Measurements from ENCODE around the gene SCNN1A. TPM values are rescaled to one million over a fixed set of nuclear protein-coding genes. Genes with fewer than 3 reads are reported as not detected.

Gene SCNN1A
- total and polyA plus RNA-seq, 4 donors: 0.61 to 2.4 (median 1.5) TPM

- Histone ChIP-seq H3K9me3 (ENCODE audit: control insufficient read depth, low read length) (no peaks in the 10 kb centered on the region), H3K27ac (ENCODE audit: low read depth in 1 of 2, low read length in 2 of 2) (no peak overlapping the region), H3K36me3 (ENCODE audit: control insufficient read depth in 1 of 2, insufficient read depth in 2 of 2, low read length in 1 of 2) (no peaks in the 10 kb centered on the region), H3K27me3 (ENCODE audit: control insufficient read depth in 1 of 2, insufficient read depth in 2 of 2, low read length in 1 of 2) (no peaks in the 10 kb centered on the region), H3K4me3 (ENCODE audit: low read length in 2 of 2) (no peak overlapping the region), H3K4me1 (ENCODE audit: control insufficient read depth in 1 of 2, insufficient read depth in 2 of 2, low read length in 2 of 2) (no peaks in the 10 kb centered on the region)
- DNase-seq: peak in 1 of 2 donors; percentile 70
- ATAC-seq (ENCODE audit: low FRiP score): no peak
- intact Hi-C loops (cut with DNase I): no loop called here
- 94 to 95% methylated on average over 17 of the region's 17 CpGs for WGBS, 2 donors
These were observed 59.4 kb downstream of the SCNN1A start for GRCh38 chr12:6315704-6316597.

GRCh38 chr12:6315184-6315583, 60.2 kb downstream of the SCNN1A start:
- no peak for DNase-seq
- Histone ChIP-seq H3K36me3 (ENCODE audit: control insufficient read depth in 1 of 2, insufficient read depth in 2 of 2, low read length in 1 of 2) (no peaks in the 10 kb centered on the region), H3K4me1 (ENCODE audit: control insufficient read depth in 1 of 2, insufficient read depth in 2 of 2, low read length in 2 of 2) (no peaks in the 10 kb centered on the region), H3K9me3 (ENCODE audit: control insufficient read depth, low read length) (no peaks in the 10 kb centered on the region), H3K4me3 (ENCODE audit: low read length in 2 of 2) (no peak overlapping the region), H3K27me3 (ENCODE audit: control insufficient read depth in 1 of 2, insufficient read depth in 2 of 2, low read length in 1 of 2) (no peaks in the 10 kb centered on the region), H3K27ac (ENCODE audit: low read depth in 1 of 2, low read length in 2 of 2) (no peak overlapping the region)
- 91 to 94% methylated on average over 6 of the region's 6 CpGs for WGBS, 2 donors
- no peak for ATAC-seq (ENCODE audit: low FRiP score)
- intact Hi-C loops (cut with DNase I): no loop called here

- ATAC-seq (ENCODE audit: low FRiP score) (no peak), DNase-seq (peak in 1 of 2 donors; percentile 72)
- Histone ChIP-seq H3K27me3 (ENCODE audit: control insufficient read depth in 1 of 2, insufficient read depth in 2 of 2, low read length in 1 of 2) (no peaks in the 10 kb centered on the region), H3K9me3 (ENCODE audit: control insufficient read depth, low read length) (no peaks in the 10 kb centered on the region), H3K36me3 (ENCODE audit: control insufficient read depth in 1 of 2, insufficient read depth in 2 of 2, low read length in 1 of 2) (no peaks in the 10 kb centered on the region), H3K4me1 (ENCODE audit: control insufficient read depth in 1 of 2, insufficient read depth in 2 of 2, low read length in 2 of 2) (no peaks in the 10 kb centered on the region), H3K27ac (ENCODE audit: low read depth in 1 of 2, low read length in 2 of 2) (no peak overlapping the region), H3K4me3 (ENCODE audit: low read length in 2 of 2) (no peak overlapping the region)
- intact Hi-C loops (cut with DNase I): no loop called here
- 83 to 88% methylated on average over 9 of the region's 9 CpGs for WGBS, 2 donors
These were observed 60.6 kb downstream of the SCNN1A start for GRCh38 chr12:6314776-6315175.

GRCh38 chr12:6313326-6313940, 61.9 kb downstream of the SCNN1A start:
- no peak for ATAC-seq (ENCODE audit: low FRiP score)
- Histone ChIP-seq H3K27me3 (ENCODE audit: control insufficient read depth in 1 of 2, insufficient read depth in 2 of 2, low read length in 1 of 2) (no peaks in the 10 kb centered on the region), H3K4me3 (ENCODE audit: low read length in 2 of 2) (no peak overlapping the region), H3K9me3 (ENCODE audit: control insufficient read depth, low read length) (no peaks in the 10 kb centered on the region), H3K4me1 (ENCODE audit: control insufficient read depth in 1 of 2, insufficient read depth in 2 of 2, low read length in 2 of 2) (no peaks in the 10 kb centered on the region), H3K36me3 (ENCODE audit: control insufficient read depth in 1 of 2, insufficient read depth in 2 of 2, low read length in 1 of 2) (no peaks in the 10 kb centered on the region), H3K27ac (ENCODE audit: low read depth in 1 of 2, low read length in 2 of 2) (no peak overlapping the region)
- WGBS, 2 donors: 95 to 97% methylated on average over 14 of the region's 14 CpGs
- intact Hi-C loops (cut with DNase I): no loop called here
- peak in 1 of 2 donors; percentile 59 for DNase-seq

- H3K27me3 ChIP-seq (ENCODE audit: control insufficient read depth in 1 of 2, insufficient read depth in 2 of 2, low read length in 1 of 2): no peaks in the 10 kb centered on the region
- ATAC-seq (ENCODE audit: low FRiP score): no peak
- intact Hi-C loops (cut with DNase I): no loop called here
- no peaks in the 10 kb centered on the region for H3K36me3 ChIP-seq (ENCODE audit: control insufficient read depth in 1 of 2, insufficient read depth in 2 of 2, low read length in 1 of 2)
- H3K9me3 ChIP-seq (ENCODE audit: control insufficient read depth, low read length): no peaks in the 10 kb centered on the region
- no peaks in the 10 kb centered on the region for H3K4me1 ChIP-seq (ENCODE audit: control insufficient read depth in 1 of 2, insufficient read depth in 2 of 2, low read length in 2 of 2)
- no peak overlapping the region for H3K27ac ChIP-seq (ENCODE audit: low read depth in 1 of 2, low read length in 2 of 2)
- no peak overlapping the region for H3K4me3 ChIP-seq (ENCODE audit: low read length in 2 of 2)
- peak in 1 of 2 donors; percentile 65 for DNase-seq
- WGBS, 2 donors: 84 to 89% methylated on average over 11 of the region's 11 CpGs
These were observed 62.6 kb downstream of the SCNN1A start for GRCh38 chr12:6312529-6313325.

- H3K27ac ChIP-seq (ENCODE audit: low read depth in 1 of 2, low read length in 2 of 2): no peak overlapping the region
- DNase-seq (peak in 1 of 2 donors; percentile 41), ATAC-seq (ENCODE audit: low FRiP score) (no peak)
- no peak overlapping the region for H3K4me3 ChIP-seq (ENCODE audit: low read length in 2 of 2)
- 95 to 97% methylated on average over 8 of the region's 8 CpGs for WGBS, 2 donors
- intact Hi-C loops (cut with DNase I): no loop called here
- H3K4me1 ChIP-seq (ENCODE audit: control insufficient read depth in 1 of 2, insufficient read depth in 2 of 2, low read length in 2 of 2): no peaks in the 10 kb centered on the region
- no peaks in the 10 kb centered on the region for H3K36me3 ChIP-seq (ENCODE audit: control insufficient read depth in 1 of 2, insufficient read depth in 2 of 2, low read length in 1 of 2)
- no peaks in the 10 kb centered on the region for H3K9me3 ChIP-seq (ENCODE audit: control insufficient read depth, low read length)
- H3K27me3 ChIP-seq (ENCODE audit: control insufficient read depth in 1 of 2, insufficient read depth in 2 of 2, low read length in 1 of 2): no peaks in the 10 kb centered on the region
These were observed 63.4 kb downstream of the SCNN1A start for GRCh38 chr12:6311822-6312528.

GRCh38 chr12:6310771-6311610, 64.4 kb downstream of the SCNN1A start:
- intact Hi-C loops (cut with DNase I): no loop called here
- H3K36me3 ChIP-seq (ENCODE audit: control insufficient read depth in 1 of 2, insufficient read depth in 2 of 2, low read length in 1 of 2): no peaks in the 10 kb centered on the region
- H3K4me3 ChIP-seq (ENCODE audit: low read length in 2 of 2): no peak overlapping the region
- no peaks in the 10 kb centered on the region for H3K4me1 ChIP-seq (ENCODE audit: control insufficient read depth in 1 of 2, insufficient read depth in 2 of 2, low read length in 2 of 2)
- ATAC-seq (ENCODE audit: low FRiP score) (no peak), DNase-seq (peak; percentile 43 to 67)
- H3K9me3 ChIP-seq (ENCODE audit: control insufficient read depth, low read length): no peaks in the 10 kb centered on the region
- no peak overlapping the region for H3K27ac ChIP-seq (ENCODE audit: low read depth in 1 of 2, low read length in 2 of 2)
- no peaks in the 10 kb centered on the region for H3K27me3 ChIP-seq (ENCODE audit: control insufficient read depth in 1 of 2, insufficient read depth in 2 of 2, low read length in 1 of 2)
- 26 to 28% methylated on average over 43 of the region's 43 CpGs for WGBS, 2 donors
